ENCODE measurements around the gene ACE2. TPM values are rescaled to one million over a fixed set of nuclear protein-coding genes. Genes with fewer than 3 reads are reported as not detected.

ACE2 gene
- total and polyA plus RNA-seq, 2 of the 8 experiments (the other 6 are each of a cell fraction or from before 2014, with no cell fraction given) = 0.06 TPM; not detected in 1

DNA sequence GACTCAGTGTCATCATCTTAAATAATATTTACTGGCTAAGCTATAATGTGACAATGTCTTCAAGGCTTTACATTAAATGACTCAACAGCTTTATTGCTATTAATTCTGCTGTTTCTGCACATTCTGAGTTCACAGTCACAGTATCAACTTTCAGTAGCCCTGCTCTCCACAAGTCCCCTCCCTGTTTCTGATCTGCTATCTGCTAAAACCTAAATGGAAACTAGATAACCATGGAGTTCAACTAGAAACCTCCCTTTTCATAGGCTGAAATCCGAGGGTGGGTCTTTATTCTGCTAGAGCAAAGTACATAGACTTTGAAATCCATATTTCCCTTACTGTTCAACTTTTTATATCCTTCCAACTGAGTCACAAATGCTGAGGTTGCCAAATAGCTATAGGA, 5.4 kb upstream of the ACE2 start (continued):
- TF ChIP-seq, protein P1, sequence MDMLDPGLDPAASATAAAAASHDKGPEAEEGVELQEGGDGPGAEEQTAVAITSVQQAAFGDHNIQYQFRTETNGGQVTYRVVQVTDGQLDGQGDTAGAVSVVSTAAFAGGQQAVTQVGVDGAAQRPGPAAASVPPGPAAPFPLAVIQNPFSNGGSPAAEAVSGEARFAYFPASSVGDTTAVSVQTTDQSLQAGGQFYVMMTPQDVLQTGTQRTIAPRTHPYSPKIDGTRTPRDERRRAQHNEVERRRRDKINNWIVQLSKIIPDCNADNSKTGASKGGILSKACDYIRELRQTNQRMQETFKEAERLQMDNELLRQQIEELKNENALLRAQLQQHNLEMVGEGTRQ (IDR thresholded peaks at IDR 0.05; ENCODE audit: low read length) = no peak
- TF ChIP-seq, protein P2, sequence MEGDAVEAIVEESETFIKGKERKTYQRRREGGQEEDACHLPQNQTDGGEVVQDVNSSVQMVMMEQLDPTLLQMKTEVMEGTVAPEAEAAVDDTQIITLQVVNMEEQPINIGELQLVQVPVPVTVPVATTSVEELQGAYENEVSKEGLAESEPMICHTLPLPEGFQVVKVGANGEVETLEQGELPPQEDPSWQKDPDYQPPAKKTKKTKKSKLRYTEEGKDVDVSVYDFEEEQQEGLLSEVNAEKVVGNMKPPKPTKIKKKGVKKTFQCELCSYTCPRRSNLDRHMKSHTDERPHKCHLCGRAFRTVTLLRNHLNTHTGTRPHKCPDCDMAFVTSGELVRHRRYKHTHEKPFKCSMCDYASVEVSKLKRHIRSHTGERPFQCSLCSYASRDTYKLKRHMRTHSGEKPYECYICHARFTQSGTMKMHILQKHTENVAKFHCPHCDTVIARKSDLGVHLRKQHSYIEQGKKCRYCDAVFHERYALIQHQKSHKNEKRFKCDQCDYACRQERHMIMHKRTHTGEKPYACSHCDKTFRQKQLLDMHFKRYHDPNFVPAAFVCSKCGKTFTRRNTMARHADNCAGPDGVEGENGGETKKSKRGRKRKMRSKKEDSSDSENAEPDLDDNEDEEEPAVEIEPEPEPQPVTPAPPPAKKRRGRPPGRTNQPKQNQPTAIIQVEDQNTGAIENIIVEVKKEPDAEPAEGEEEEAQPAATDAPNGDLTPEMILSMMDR (IDR thresholded peaks at IDR 0.05; ENCODE audit: control extremely low read depth in 1 of 3, insufficient read depth in 1 of 3, low read depth in 1 of 3, low read length in 3 of 3) = no peak
- TF ChIP-seq GTF2F1 (IDR thresholded peaks at IDR 0.05; ENCODE audit: borderline replicate concordance, low read depth, low read length) (no peak), CREB1 (IDR thresholded peaks at IDR 0.05) (no peak), SP4 (IDR thresholded peaks at IDR 0.05; ENCODE audit: low read length) (no peak), CHD2 (IDR thresholded peaks at IDR 0.05; ENCODE audit: low read length) (no peak), SP2 (IDR thresholded peaks at IDR 0.05; ENCODE audit: low read length) (no peak), GABPA (IDR thresholded peaks at IDR 0.05; ENCODE audit: borderline replicate concordance, insufficient read depth, low read length) (no peak), RXRA (IDR thresholded peaks at IDR 0.05; ENCODE audit: insufficient read depth, low read depth, low read length) (no peak)
